ENCODE measurements around the gene DCLK1. TPM values are rescaled to one million over a fixed set of nuclear protein-coding genes. Genes with fewer than 3 reads are reported as not detected.

Gene DCLK1
- total and polyA plus RNA-seq, 2 donors (not counting 1 experiment from before 2014, with no cell fraction given), result 0.56 to 6.3 TPM

- Histone ChIP-seq H3K4me3 (replicated peaks in 1 of 4; ENCODE audit: control extremely low read depth in 1 of 4, insufficient read depth in 1 of 4, low read depth in 3 of 4, low read length in 4 of 4) (no peak overlapping the region), H3K4me1 (ENCODE audit: control insufficient read depth, extremely low read depth, insufficient read depth, low read length) (no peaks in the 10 kb centered on the region), H3K27ac (ENCODE audit: insufficient read depth, low read length) (no peak overlapping the region), H3K79me2 (ENCODE audit: control insufficient read depth, insufficient read depth, low read length) (no peaks in the 10 kb centered on the region), H2AFZ (ENCODE audit: low read length) (no peak overlapping the region), H3K9ac (ENCODE audit: insufficient read depth, low read length) (no peak overlapping the region), H3K9me3 (ENCODE audit: control insufficient read depth, insufficient read depth, low read depth, low read length) (no peaks in the 10 kb centered on the region), H3K36me3 (ENCODE audit: control insufficient read depth, insufficient read depth, low read length) (no peaks in the 10 kb centered on the region), H3K27me3 (ENCODE audit: control insufficient read depth, insufficient read depth, low read length) (no peaks in the 10 kb centered on the region), H4K20me1 (ENCODE audit: control insufficient read depth, extremely low read depth, insufficient read depth, low read length) (no peaks in the 10 kb centered on the region), H3K4me2 (ENCODE audit: extremely low read depth, insufficient read depth, low read length) (no peak overlapping the region)
- no peak for DNase-seq (ENCODE audit: low read depth in 2 of 2)
- TF ChIP-seq CTCF (conservative IDR thresholded peaks at IDR 0.05 in 1 of 2, IDR thresholded peaks at IDR 0.05 in 1 of 2; ENCODE audit: low read depth in 1 of 2, low read length in 2 of 2), result no peak
- TF ChIP-seq EZH2 (IDR thresholded peaks at IDR 0.05; ENCODE audit: low read length, missing control alignments), result no peak
These were observed 318.4 kb downstream of the DCLK1 start for GRCh38 chr13:35812736-35813135.

GRCh38 chr13:35810321-35810720 lies 320.9 kb downstream of the DCLK1 start:
- H3K27ac ChIP-seq (ENCODE audit: insufficient read depth, low read length), result no peak overlapping the region
- no peak overlapping the region for H2AFZ ChIP-seq (ENCODE audit: low read length)
- H4K20me1 ChIP-seq (ENCODE audit: control insufficient read depth, extremely low read depth, insufficient read depth, low read length), result no peaks in the 10 kb centered on the region
- no peaks in the 10 kb centered on the region for H3K27me3 ChIP-seq (ENCODE audit: control insufficient read depth, insufficient read depth, low read length)
- no peaks in the 10 kb centered on the region for H3K36me3 ChIP-seq (ENCODE audit: control insufficient read depth, insufficient read depth, low read length)
- H3K79me2 ChIP-seq (ENCODE audit: control insufficient read depth, insufficient read depth, low read length), result no peaks in the 10 kb centered on the region
- H3K4me1 ChIP-seq (ENCODE audit: control insufficient read depth, extremely low read depth, insufficient read depth, low read length), result no peaks in the 10 kb centered on the region
- H3K9me3 ChIP-seq (ENCODE audit: control insufficient read depth, insufficient read depth, low read depth, low read length), result no peaks in the 10 kb centered on the region
- DNase-seq (ENCODE audit: low read depth in 2 of 2), result no peak
- TF ChIP-seq CTCF (conservative IDR thresholded peaks at IDR 0.05 in 1 of 2, IDR thresholded peaks at IDR 0.05 in 1 of 2; ENCODE audit: low read depth in 1 of 2, low read length in 2 of 2) (no peak), EZH2 (IDR thresholded peaks at IDR 0.05; ENCODE audit: low read length, missing control alignments) (no peak)
- no peak overlapping the region for H3K4me3 ChIP-seq (replicated peaks in 1 of 4; ENCODE audit: control extremely low read depth in 1 of 4, insufficient read depth in 1 of 4, low read depth in 3 of 4, low read length in 4 of 4)
- no peak overlapping the region for H3K4me2 ChIP-seq (ENCODE audit: extremely low read depth, insufficient read depth, low read length)
- H3K9ac ChIP-seq (ENCODE audit: insufficient read depth, low read length), result no peak overlapping the region

GRCh38 chr13:35808846-35809245 lies 322.3 kb downstream of the DCLK1 start:
- H2AFZ ChIP-seq (ENCODE audit: low read length), result no peak overlapping the region
- no peaks in the 10 kb centered on the region for H3K9me3 ChIP-seq (ENCODE audit: control insufficient read depth, insufficient read depth, low read depth, low read length)
- H3K4me1 ChIP-seq (ENCODE audit: control insufficient read depth, extremely low read depth, insufficient read depth, low read length), result no peaks in the 10 kb centered on the region
- TF ChIP-seq EZH2 (IDR thresholded peaks at IDR 0.05; ENCODE audit: low read length, missing control alignments), result no peak
- no peak for TF ChIP-seq CTCF (conservative IDR thresholded peaks at IDR 0.05 in 1 of 2, IDR thresholded peaks at IDR 0.05 in 1 of 2; ENCODE audit: low read depth in 1 of 2, low read length in 2 of 2)
- no peak for DNase-seq (ENCODE audit: low read depth in 2 of 2)
- H3K4me2 ChIP-seq (ENCODE audit: extremely low read depth, insufficient read depth, low read length), result no peak overlapping the region
- H3K79me2 ChIP-seq (ENCODE audit: control insufficient read depth, insufficient read depth, low read length), result no peaks in the 10 kb centered on the region
- no peaks in the 10 kb centered on the region for H3K36me3 ChIP-seq (ENCODE audit: control insufficient read depth, insufficient read depth, low read length)
- no peaks in the 10 kb centered on the region for H3K27me3 ChIP-seq (ENCODE audit: control insufficient read depth, insufficient read depth, low read length)
- no peaks in the 10 kb centered on the region for H4K20me1 ChIP-seq (ENCODE audit: control insufficient read depth, extremely low read depth, insufficient read depth, low read length)
- no peak overlapping the region for H3K4me3 ChIP-seq (replicated peaks in 1 of 4; ENCODE audit: control extremely low read depth in 1 of 4, insufficient read depth in 1 of 4, low read depth in 3 of 4, low read length in 4 of 4)
- H3K9ac ChIP-seq (ENCODE audit: insufficient read depth, low read length), result no peak overlapping the region
- H3K27ac ChIP-seq (ENCODE audit: insufficient read depth, low read length), result no peak overlapping the region
